Stimulated activated CD8-positive, alpha-beta memory T cell treated with anti-CD3 and anti-CD28 coated beads, Interleukin-2, amount 100 ng/mL, for 1 hour (primary cell): ENCODE results near the gene ESYT2.
"Not testable (repeated sequence)": the region's sequence is repeated elsewhere in the genome, so short reads cannot be mapped to it uniquely, and the experiment has no call there.

ENCODE experiments used
- DNase-seq, 2 donors: peaks; one replicate each; pipeline ENCODE4 v3.0.0-alpha.2; 2020; ENCODE audit warnings: low read depth in 2 of 2

Gene ESYT2

DNA sequence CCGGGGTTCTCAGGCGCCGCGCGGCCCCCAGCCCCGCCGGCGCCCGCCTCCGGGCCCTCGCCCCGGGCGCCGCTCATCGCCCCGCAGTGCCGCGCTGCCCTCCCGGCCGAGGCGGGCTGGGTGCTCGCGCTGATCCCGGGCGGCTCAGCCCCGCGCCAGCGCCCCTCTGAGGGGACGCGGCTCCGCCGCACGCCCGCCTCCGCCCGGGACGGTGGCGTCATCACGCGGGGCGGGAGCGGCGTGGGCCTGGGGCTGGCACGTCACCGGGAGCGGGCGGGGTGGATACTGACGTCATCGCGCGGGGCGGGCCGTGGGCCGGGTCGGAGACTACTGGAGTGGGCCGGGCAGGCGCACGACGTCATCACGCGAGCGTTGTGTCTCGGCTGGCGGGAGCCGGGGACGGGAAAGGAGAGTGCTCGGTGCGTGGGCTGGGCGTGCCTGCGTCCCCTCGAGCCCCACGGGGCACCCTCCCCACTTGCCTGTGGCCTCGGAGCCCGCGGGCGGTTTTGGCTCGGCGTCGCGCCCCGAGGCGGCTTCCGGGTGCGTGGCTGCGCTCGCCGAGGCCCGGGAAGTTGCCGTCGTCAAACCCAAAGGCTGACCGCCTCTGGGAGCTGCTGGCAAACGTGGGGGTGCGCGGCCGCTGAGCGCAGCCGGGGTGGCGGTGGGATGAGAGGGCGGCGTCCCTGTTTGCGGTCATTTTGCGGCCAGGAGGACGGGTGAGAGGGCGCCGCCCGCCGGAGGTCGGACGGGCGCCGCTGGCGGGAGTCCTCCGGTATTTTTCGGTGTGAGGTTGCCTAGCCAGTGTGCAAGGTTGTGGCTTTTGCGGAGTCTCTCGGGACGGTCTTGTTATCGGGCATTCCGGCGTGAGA is at the start of gene ESYT2:
TSS of gene ESYT2 (minus strand) at position 168 of the 869 bp plus-strand sequence. CDS start at position 77, 91 bp downstream.
- peak; percentile 99 to 100 for DNase-seq

- not testable (repeated sequence) for DNase-seq
Measured at GRCh38 chr7:158878151-158879079, 49.1 kb upstream of the ESYT2 start.

- no peak for DNase-seq
Measured at GRCh38 chr7:158876984-158877383, 47.7 kb upstream of the ESYT2 start.

GRCh38 chr7:158869876-158870275 is 40.6 kb upstream of the ESYT2 start:
- DNase-seq = no peak

- no peak for DNase-seq
Measured at GRCh38 chr7:158868764-158869410, 39.6 kb upstream of the ESYT2 start.

GRCh38 chr7:158867214-158867984 is 38.1 kb upstream of the ESYT2 start:
- no peak for DNase-seq

DNA sequence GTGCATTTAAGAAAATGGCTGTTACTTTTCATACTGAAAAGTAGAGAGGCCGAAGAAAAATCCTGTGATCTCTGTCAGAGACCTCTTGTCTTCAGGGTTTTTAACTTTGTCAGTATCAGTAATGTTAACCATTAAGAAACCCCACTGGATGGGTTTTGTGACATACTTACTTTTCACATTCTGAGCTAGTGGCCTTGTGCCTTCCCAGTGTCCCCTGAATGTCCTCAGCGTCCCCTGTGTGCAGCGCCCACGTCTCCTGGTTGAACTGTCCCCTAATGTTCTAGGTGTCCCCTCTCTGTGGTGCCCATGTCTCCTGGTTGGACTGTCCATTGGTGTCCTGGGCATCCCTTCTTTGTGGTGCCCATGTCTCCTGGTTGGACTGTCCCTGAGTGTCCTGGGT is 36.7 kb upstream of the ESYT2 start:
- DNase-seq = no peak

DNA sequence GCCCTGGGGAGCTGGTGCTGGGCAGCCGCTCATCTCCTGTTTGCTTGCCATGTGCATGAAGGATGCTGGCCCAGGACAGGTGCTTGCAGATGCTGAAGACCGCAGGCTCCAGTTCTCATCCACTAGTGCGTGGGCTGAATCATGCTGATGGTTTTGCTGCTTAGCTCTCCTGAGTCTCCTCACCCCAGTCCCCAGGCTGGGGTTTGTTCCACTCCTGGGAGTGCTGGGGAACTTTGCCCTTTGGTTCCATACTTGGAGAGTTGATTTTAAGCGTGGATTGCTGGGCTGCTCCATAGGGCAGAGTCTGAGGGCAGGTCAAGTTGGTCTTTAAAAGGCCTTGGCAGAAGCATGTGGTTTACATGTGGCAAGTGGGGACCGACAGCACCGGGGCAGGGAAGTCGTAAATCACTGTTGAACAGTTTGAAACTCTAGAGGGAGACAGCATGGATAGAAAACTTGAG is 36.2 kb upstream of the ESYT2 start:
- no peak for DNase-seq

- no peak for DNase-seq
Measured at GRCh38 chr7:158864833-158865232, 35.5 kb upstream of the ESYT2 start.

DNA sequence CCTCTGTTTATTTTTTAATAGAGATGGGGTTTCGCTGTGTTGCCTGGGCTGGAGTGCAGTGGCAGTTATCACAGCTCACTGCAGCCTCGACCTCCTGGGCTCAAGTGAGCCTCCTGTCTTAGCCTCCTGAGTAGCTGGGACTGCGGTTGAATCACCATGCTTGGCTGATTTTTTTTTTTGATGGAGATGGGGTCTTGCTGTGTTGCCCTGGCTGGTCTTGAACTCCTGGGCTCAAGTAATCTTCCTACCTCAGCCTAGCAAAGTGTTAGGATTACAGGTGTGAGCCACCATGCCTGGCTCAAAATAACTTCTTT is 35.2 kb upstream of the ESYT2 start:
- DNase-seq = no peak

GRCh38 chr7:158863611-158864506 is 34.5 kb upstream of the ESYT2 start:
- no peak for DNase-seq

DNA sequence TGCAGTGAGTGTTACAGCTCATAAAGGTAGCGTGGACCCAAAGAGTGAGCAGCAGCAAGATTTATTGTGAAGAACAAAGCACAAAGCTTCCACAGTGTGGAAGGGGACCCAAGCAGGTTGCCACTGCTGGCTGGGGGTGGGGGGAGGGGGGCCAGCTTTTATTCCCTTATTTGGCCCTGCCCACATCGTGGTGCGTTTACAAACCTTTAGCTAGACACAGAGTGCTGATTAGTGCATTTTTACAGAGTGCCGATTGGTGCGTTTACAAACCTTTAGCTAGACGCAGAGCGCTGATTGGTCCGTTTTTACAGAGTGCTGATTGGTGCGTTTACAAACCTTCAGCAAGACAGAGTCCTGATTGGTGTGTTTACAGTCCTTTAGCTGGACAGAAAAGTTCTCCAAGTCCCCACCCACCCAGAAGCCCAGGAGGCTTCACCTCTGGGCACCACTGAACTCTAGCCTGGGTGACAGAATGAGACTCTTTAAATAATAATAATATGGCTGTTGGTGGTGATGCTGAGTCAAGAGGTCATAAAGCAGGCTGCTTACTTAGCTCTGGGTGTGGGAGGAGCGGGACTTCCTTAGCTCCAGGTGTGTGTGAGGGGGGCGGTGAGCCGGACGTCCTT is 33.8 kb upstream of the ESYT2 start:
- DNase-seq = not testable (repeated sequence)

DNA sequence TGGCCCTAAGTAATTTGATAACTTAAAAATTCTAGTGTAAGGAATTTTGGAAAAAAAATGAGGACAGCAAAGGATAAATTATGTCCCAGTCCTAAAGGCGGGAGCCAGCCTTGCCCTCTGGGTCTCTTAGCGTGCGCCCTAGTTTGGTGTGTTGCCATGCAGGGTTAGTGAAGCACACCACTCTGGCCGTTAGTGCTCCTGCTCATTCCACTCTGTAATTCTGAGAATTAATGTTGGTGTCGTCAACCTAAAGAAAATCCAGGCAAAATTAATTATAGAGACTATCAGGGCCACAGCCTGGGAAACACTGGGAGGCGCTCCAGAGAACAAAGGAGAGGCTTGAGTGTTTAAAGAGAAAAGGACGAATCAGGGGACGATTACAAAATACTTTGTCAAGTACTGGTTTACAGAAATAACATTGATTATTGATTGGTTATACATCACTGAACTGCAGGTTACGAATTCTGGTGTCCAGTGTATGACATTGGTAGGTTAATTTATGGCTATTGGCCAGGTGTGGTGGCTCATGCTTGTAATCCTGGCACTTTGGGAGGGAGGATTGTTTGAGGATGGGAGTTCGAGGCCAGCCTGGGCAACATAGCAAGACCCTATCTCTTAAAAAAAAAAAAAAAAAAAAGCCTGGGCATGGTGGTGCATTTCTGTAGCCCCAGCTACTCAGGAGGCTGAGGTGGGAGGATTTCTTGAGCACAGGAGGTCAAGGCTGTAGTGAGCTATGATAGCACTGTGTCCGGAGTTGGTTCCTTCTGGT is 32.8 kb upstream of the ESYT2 start:
- no peak for DNase-seq

GRCh38 chr7:158861004-158861787 is 31.9 kb upstream of the ESYT2 start:
- DNase-seq = no peak

DNA sequence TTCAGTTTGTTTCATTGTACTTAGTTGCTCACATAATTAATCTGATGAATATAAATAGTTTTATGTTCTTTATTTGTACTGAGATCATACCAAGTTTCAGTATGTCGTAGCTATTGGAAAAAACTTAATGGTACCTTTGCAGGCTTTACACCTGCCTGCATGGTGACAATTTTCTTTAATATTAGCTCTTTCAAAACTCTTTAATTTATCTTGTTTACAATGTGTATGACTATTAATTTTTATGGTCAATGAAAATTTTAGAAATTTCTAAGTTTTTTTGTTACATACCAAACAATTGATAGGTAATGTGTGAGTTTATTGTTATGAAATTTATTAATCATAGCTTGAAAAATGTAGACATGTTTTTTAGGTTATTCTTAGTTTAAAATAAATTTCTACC is 31.1 kb upstream of the ESYT2 start:
- no peak for DNase-seq

DNA sequence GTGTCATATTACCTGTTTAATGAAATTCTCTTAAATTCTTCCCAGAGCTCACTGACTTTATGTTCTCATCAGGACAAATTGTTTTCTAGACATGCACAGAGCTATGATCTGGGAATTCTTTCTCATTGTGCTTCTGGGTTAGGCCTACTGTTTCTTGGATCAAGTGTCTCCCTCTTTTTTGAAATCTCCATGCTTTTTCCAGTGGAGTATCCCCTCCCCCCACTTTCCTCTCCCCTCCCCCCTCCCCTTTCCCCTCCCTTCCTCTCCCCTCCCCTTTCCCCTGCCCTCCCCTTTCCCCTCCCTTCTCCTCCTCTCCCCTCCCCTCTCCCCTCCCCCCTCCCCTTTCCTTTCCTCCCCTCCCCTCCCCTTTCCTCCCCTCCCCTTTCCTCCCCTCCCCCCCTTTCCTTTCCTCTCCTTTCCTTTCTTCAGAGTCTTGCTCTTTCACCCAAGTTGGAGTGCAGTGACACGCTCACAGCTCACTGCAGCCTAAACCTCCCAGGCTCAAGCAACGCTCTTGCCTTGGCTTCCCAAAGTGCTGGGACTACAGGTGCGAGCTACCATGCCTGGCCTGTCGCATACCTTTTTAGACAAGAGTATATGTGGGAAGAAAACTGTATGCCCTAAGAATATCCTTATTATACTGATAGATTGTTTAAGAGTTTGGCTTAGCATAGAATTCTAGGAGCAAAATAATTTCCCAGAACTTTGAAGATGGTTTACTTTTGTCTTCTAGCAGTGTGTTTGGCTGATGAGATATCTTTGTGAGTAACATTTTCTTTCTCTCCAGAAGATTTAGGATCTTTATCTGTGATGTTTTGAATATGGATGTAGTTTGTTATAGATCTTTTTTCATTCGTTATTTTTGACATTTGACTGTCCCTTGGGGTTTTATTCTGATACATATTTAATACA is 29.5 kb upstream of the ESYT2 start:
- DNase-seq = no peak
